NCI-H2196 treated with DMSO at 0.1 percent for 48 hours (cell line): ENCODE data around the gene PCID2.

Source experiments
- DNase-seq: peaks from one replicate; lab custom pipeline; 2025; ENCODE audit not compliant: unreplicated experiment; lab: John Stamatoyannopoulos, UW

The PCID2 gene

DNA sequence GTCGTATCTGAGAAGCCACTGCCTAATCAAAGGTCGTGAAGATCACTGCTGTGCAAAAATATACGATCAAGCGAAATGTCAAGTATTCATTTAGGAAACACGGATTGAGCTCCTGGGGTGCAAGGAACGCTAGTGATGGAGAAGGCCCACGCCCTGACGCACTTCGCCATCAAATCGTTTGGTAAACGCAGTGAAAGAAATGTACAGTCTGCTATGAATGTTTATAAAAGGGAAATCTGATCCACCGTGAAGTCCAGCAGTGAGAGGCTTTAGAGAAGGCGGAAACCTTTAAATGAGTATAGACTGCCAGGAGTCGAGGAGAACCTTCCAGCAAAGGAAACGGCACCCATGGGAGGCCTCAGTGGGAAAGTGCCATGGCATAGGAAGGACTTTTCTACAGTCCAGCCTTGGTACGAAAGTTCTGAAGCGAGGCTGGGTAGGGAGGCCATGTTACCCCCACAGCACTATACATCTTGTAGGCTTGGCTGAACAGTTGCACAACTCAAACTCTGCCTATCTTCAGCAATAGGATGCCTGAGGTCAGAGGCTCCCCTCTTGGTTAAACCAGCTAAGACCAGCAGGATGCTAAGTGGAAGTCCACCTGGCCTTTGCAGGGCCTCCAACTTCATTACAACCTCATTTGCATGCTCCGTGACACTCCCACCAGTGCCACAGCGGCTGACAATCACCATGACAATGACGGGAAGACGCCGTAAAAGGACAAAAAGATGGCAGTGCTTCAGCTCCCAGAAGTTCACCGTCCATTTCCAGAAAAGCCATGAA, 20.4 kb downstream of the PCID2 start:
- no peak for DNase-seq

- no peak for DNase-seq
These were observed 21.2 kb downstream of the PCID2 start for GRCh38 chr13:113187263-113187669.

DNA sequence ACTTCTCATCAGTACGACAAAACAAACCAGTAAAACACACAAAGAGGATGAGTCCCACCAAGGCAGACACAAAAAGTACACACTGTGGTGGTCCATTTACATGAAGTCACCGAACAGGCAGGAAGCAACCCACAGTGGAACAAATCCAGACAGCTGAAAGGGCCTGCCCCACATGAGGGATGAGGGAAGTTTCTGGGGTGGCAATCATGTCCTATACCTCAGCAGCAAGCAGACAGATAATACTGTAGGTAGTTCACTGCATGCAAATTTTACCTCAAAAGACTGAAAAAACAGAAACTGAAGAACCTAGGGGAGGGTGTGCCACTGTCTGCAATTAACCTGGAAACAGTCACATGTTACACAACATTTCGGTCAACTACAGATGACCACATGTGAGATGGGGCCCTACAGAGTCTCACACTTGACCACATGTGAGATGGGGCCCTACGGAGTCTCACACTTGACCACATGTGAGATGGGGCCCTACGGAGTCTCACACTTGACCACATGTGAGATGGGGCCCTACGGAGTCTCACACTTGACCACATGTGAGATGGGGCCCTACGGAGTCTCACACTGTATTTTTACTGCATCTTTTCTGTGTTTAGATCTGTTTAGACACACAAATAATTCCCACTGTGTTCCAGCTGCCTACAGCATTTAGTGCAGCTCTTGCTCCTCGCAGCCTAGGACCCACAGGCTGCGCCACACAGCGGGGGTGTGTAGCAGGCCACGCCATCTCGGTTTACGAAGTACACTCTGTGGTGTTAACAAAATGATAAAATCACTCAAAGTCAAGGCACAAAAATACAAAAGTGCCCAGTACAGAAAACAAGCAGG, 22.2 kb downstream of the PCID2 start:
- no peak for DNase-seq

DNA sequence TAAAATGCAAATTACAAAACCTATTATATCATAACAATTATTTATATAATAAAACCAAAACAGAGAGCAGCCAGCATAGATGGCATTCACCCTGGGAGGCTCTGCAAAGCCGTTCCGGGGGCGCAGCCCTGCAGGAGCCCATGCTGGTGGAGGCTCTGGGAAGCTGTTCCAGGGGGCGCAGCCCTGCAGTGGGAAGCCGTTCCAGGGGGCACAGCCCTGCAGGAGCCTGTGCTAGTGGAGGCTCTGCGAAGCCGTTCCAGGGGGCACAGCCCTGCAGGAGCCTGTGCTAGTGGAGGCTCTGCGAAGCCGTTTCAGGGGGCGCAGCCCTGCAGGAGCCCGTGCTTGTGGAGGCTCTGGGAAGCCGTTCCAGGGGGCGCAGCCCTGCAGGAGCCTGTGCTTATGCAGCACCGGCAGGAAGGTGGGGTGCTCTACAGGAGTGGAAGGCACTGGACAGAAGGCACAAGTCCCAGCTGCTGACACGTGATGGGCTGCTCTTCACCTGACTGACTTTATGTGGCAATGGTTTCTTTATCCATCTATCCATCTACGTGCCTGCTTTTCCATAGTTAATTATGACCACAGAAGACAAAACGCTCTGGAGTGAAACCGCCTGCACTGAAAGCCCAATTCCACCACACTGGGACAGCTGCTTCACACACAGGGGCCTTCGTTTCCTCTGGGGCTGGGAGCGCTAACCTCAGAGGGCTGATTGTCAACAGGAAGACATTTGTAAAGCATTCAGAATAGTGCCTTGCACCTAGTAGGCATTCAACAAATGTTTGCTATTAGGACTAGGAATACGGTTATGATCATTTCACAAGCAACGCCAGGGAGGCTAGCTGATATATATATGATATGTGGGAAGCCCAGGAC, 23.7 kb downstream of the PCID2 start:
- no peak for DNase-seq

DNA sequence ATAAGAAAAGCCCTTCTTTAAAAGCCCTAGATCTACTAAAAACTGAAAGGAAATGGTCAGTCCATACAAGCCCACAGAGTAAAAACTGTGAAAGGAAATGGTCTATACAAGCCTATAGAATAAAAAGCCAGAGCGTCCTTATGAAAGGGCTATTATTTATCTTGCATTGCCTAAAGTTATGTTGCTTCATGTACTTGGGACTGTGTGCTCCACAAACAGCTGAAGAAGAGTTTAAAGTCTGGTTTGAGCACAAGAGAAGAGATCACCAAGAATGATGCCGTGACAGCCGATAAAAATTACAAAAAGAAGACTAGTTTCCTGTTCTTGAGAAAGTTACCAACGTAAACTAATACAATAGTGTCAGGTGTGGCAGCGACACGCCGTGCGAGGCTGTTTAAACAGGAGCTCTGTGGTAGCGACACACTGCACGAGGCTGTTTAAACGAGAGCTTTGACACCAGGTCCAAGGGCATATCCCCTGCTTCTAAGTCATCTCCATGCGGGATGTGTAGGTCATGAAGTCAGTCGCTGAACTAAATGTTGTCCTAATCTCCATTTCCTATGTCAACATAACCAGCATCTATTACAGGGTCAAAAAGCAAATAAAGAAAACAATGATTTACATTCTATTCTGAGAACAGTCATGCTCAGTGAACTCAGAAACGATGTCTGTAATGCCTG, 24.9 kb downstream of the PCID2 start:
- DNase-seq = no peak

DNA sequence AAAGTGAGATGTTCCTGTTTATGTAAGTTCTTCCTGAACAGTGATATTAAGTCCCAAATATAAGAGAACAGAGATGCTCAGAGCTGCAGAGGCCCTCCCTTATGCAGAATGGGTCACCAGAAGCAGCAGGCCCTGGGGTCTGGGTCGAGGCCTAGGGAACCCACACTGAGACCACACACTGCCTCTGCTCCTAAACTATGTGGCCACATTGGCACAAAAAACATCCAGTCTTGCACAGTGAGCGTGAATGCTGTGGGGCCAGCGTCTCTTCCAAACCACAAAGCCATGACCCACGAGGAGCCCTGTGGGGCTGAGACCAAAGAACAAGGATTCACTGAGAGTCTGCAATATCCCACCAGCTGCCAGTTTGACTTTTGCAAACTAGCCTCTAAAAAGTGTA, 26.4 kb downstream of the PCID2 start:
- DNase-seq = no peak

DNA sequence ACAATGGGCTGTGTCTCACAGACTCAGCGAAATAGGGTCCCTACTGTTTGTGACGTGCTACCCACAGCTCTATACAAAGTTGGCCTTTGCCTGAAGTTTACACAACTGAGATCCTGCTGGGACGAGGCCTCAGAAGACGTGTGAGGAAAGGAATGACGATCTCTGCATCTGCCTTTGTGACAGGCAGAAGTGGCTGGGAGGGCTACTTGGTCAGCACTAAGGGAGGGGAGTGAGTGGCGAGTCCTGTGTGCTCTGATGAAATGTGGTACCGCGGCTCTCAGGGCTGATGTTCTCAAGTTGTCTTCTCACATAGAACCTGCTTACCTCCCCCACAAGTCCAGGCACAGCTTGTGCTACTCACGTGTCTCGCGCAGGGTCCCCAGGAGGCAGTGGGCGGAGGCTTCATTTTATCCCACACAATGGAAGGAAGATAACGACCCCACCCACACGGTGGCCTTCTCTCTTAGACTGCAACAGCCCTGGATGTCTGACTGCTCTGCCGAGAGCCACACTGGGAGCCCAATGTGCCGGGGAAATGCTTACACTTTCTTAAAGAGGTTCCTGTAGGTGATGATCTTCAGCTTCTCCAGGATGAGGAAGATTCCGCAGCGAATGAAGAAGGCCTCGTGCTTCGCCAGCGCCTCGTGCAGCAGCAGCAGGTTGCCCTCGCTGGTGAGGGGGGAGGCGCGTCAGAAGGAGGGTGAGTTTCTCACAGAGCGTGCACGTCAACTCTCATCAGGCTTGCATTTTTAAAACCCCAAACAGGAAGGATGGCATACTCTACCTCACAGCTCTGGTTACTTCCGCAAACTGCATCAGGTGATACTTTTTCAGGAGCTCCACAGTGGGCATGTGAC, 28.9 kb downstream of the PCID2 start:
- no peak for DNase-seq

- DNase-seq = no peak
These were observed 29.6 kb downstream of the PCID2 start for GRCh38 chr13:113178896-113179167.

DNA sequence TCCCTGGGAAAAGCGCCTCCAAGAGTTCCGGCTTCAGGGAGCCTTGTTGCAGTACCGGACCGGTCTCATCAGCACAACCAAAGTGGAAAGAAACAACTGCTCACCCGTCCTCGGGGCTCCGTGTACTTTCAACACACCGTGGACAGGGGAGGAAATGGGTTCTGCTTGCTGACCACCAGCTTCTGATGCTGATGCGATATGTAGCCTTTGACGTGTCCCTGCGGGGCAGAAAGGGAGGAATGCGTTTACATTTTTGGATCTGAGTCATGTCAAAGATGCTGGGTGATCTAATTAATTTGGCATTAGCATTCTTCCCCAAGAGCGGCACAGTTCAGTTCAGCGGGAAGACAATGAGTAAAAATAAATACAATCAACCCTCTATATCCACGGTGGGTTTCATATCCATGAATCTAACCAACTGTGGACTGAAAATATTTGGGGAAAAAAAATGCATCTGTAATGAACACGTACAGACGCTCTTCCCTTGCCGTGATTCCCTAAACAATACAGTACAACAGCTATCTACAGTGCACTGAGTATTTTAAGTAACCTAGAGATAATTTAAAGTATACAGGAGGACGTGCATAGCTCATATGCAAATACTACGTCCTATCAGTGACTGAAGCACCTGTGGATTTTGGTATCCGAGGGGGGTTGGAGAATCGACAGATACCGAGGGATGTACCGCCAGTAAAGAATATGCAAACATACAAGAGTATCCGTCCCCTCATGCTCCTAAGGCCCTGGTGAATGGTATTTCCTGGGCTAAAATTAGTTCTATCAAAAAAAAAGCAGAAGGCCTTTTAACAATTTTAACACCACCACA, 30.2 kb downstream of the PCID2 start:
- no peak for DNase-seq

GRCh38 chr13:113176822-113177221, 31.6 kb downstream of the PCID2 start:
- no peak for DNase-seq

DNA sequence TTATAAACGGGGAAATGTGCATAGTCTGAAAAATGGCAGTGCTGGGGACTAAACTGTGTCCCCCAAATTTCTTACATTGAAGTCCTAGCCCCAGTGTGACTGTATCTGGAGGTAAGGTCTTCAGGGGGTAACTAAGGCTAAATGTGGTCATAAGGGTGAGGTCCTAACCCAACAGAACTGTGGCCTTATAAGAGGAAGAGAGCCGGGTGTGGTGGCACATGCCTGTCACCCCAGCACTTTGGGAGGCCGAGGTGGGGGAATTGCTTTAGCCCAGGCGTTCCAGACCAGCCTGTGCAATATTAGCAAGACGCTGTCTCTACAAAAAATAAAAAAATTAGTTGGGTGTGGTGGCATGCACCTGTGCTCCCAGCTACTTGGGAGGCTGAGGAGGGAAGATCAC, 32.2 kb downstream of the PCID2 start:
- no peak for DNase-seq

- DNase-seq = no peak
These were observed 36.0 kb downstream of the PCID2 start for GRCh38 chr13:113172419-113172926.

- no peak for DNase-seq
These were observed 37.0 kb downstream of the PCID2 start for GRCh38 chr13:113171250-113172125.

DNA sequence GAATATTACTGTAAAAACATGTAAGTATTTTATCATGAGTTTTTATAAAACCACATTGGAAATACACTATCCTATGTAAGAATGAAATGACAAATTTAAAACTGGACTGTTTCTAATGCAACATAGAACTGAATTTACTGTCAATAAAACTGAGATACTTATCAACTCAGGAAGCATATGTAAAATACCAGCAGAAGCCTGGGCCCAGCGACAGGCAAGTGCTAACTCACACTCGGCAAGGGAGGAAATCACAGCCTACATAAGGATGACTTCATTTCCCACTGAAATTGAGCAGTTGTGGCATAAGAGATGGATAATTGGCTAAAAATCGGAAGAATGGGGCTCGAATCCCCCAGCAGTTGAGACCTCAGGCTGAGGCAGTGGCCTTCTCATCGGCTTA, 38.0 kb downstream of the PCID2 start:
- no peak for DNase-seq

- DNase-seq = no peak
These were observed 38.9 kb downstream of the PCID2 start for GRCh38 chr13:113169277-113170272.

DNA sequence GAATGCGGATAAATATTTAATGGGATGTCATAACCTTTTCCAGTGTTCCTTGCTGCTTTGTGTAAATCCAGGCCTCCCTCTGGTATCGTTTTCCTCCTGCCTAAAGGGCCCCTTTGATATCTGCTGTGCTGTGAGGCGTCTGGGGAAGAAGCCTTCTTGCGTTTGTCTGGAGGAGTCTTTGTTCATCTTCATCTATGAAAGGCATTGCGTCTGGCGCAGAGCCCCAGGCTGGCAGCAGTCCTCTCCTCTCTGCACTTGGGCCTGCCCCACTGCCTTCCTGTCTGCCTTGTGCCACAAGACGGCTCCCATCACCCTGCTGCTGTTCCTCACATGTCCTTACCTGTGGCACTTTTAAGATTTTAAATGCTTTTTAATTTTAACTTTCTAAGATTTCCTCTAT, 40.3 kb downstream of the PCID2 start:
- DNase-seq = no peak

DNA sequence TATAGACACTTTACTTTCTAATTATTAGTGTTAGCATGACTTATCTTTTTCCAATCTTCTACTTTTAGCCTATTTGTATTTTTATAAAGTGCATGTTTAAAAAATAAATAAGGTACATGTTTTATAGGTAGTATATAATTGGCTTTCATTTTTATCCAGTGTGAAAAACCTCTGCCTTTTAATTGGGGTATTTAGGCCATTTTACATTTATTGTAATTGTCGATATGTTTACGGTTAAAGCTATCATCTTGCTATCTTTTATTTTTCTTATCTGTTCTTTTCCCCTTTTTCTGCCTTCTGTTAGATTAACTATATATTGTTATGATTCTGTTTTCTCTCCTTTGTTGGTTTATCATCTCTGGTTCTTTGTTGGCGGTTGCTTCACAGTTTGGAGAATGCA, 40.9 kb downstream of the PCID2 start:
- DNase-seq = no peak
